Activated CD4-positive, alpha-beta T cell treated with anti-CD3 and anti-CD28 coated beads, Interleukin-2, amount 10 ng/mL, durations not matched to agents 24 days and 14 days (primary cell): ENCODE data around the gene HSPA4L. TPM values are rescaled to one million over a fixed set of nuclear protein-coding genes. Genes with fewer than 3 reads are reported as not detected.

Source experiments
- DNase-seq: peaks from one replicate; pipeline ENCODE4 v3.0.0; 2022
- H3K27ac Mint-ChIP-seq: one replicate; pipeline ENCODE4 v1.8.0; 2022; ENCODE audit warnings: mild to moderate bottlenecking, mixed read lengths
- H3K27me3 Mint-ChIP-seq: one replicate; pipeline ENCODE4 v1.8.0; 2022; ENCODE audit warnings: mixed read lengths
- H3K36me3 Mint-ChIP-seq: one replicate; pipeline ENCODE4 v1.8.0; 2022; ENCODE audit warnings: low read depth, mild to moderate bottlenecking, mixed read lengths
- H3K4me1 Mint-ChIP-seq: one replicate; pipeline ENCODE4 v1.8.0; 2021; ENCODE audit warnings: mixed read lengths
- H3K4me3 Mint-ChIP-seq: one replicate; pipeline ENCODE4 v1.8.0; 2022; ENCODE audit warnings: mild to moderate bottlenecking, moderate library complexity, mixed read lengths
- H3K9me3 Mint-ChIP-seq: one replicate; pipeline ENCODE4 v1.8.0; 2021; ENCODE audit warnings: mixed read lengths
- intact Hi-C: fragments of 100-400 bp; cut with micrococcal nuclease; formaldehyde crosslinking; loops from one replicate; pipeline ENCODE4 v1.15.1; 2023
- total RNA-seq: library from RNA; stranded (reverse); gene quantifications from 2 replicates; pipeline ENCODE4 v1.2.3, GENCODE V29; 2022

The HSPA4L gene
- total RNA-seq, 1 donor from 2014 or later: 1.7 TPM

- no peak overlapping the region for H3K27ac Mint-ChIP-seq
- peaks cover 13% of the 10 kb centered on the region for H3K9me3 Mint-ChIP-seq
- no peak overlapping the region for H3K4me3 Mint-ChIP-seq
- intact Hi-C loops: no loop called here
- DNase-seq: no peak
- H3K27me3 Mint-ChIP-seq: no peaks in the 10 kb centered on the region
- H3K4me1 Mint-ChIP-seq: no peaks in the 10 kb centered on the region
- no peaks in the 10 kb centered on the region for H3K36me3 Mint-ChIP-seq
Observed at GRCh38 chr4:127857641-127858040, 75.5 kb downstream of the HSPA4L start.

- no peak overlapping the region for H3K27ac Mint-ChIP-seq
- no peaks in the 10 kb centered on the region for H3K36me3 Mint-ChIP-seq
- intact Hi-C loops: no loop called here
Observed at GRCh38 chr4:127868196-127868595, 86.1 kb downstream of the HSPA4L start.

GRCh38 chr4:127870281-127870680, 88.2 kb downstream of the HSPA4L start:
- H3K27ac Mint-ChIP-seq: no peak overlapping the region
- no peak overlapping the region for H3K4me3 Mint-ChIP-seq
- H3K9me3 Mint-ChIP-seq: no peaks in the 10 kb centered on the region
- peaks cover 5% of the 10 kb centered on the region for H3K4me1 Mint-ChIP-seq
- no peaks in the 10 kb centered on the region for H3K27me3 Mint-ChIP-seq
- peaks cover 1% of the 10 kb centered on the region for H3K36me3 Mint-ChIP-seq
- intact Hi-C loops: loop anchor here (1.0 kb wide), 1 partner anchor 10 kb away; the partner anchor contains the start of gene PLK4
- no peak for DNase-seq

More at GRCh38 chr4:127868196-127868595, 86.1 kb downstream of the HSPA4L start:
- no peak for DNase-seq
- Mint-ChIP-seq H3K9me3 (peaks cover 3% of the 10 kb centered on the region), H3K4me3 (no peak overlapping the region), H3K4me1 (peaks cover 5% of the 10 kb centered on the region), H3K27me3 (no peaks in the 10 kb centered on the region)

DNA sequence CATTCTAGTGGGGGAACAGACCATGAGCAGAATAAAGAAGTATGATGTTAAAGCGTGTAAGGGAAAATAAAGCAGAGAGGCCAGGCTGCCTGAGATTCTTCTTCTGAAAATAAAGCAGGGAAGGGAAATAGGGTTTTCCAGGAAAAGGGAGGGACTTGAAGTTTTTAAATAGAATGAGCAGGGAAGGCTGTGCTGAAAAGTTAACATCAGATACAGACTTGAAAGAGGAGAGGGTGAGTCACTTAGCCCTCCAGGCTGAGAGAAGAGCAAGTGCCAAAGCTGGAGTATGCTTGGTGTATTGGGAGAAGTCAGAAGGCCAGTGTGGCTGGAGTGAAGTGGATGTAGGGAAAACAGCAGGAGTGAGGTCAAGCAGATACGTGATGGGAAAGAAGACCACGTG, 88.6 kb downstream of the HSPA4L start:
- no peak for DNase-seq
- H3K27ac Mint-ChIP-seq: no peak overlapping the region
- H3K9me3 Mint-ChIP-seq: no peaks in the 10 kb centered on the region
- no peaks in the 10 kb centered on the region for H3K27me3 Mint-ChIP-seq
- intact Hi-C loops: loop anchor here (1.0 kb wide), 1 partner anchor 10 kb away; the partner anchor contains the start of gene PLK4
- H3K4me3 Mint-ChIP-seq: no peak overlapping the region
- peaks cover 5% of the 10 kb centered on the region for H3K4me1 Mint-ChIP-seq
- H3K36me3 Mint-ChIP-seq: peaks cover 2% of the 10 kb centered on the region

DNA sequence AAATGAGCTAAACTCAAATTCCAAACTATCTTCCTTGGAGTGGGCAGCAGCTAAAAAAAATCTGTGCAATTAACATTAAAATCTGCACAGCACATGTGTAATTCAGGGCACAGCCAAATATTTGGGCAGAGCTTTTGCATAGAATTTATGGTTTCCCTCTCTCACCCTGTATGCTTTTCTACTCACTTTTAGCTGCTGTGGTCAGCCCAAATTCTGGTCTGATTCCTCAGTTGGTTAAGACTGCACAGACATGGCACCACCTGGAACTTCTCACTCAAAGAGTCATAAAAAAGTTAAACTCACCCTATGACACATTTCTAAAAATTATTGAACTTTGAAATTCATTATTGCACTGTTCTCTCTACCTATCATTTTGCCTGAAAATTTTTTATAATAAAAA, 93.7 kb downstream of the HSPA4L start:
- intact Hi-C loops: no loop called here
- Mint-ChIP-seq H3K27ac (no peak overlapping the region), H3K36me3 (peaks cover 7% of the 10 kb centered on the region), H3K9me3 (no peaks in the 10 kb centered on the region), H3K27me3 (peaks cover 2% of the 10 kb centered on the region), H3K4me3 (no peak overlapping the region), H3K4me1 (peaks cover 15% of the 10 kb centered on the region)
- no peak for DNase-seq

DNA sequence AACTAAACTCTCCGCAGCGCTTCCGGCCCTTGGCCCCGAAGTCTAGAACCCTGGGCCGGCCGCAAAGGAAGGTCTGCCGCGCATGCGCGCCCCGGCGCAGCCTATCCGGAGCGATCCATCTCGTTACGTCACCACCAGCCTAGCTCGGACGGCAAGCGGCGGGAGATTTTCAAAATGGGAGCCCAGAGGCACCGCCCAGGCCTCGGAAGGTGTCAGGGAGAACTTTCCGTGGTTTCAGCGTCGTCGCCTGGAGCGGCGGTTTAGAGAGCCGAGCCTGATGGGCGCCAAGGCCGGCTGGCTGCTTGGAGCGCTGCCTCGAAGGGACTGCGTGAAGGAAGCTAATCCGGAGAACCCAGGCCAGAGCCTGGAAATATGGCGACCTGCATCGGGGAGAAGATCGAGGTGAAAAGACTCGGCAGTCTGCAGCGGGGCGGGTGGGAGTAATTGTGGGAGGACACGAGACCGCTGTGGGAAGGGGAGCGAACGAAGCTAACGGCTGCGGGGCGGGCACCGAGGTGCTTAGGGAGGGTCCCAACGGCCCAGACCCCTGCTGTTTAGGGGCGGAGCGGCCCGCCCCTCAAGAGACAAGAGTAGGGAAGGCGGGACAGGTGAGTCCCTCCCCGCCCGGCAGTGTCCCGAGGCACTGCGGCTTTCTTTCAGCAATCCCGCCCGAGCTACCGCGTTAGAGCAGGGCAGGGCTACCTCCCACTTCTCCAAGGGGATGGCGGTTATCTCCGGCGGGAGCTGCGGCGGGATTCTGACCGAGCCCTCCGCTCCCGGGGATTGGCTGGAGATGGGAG, 98.8 kb downstream of the HSPA4L start, which contains the start of gene PLK4:
TSS of gene PLK4 (plus strand) at position 131 of the 800 bp plus-strand sequence. CDS start at position 373, 242 bp downstream.
- Mint-ChIP-seq H3K27me3 (peaks cover 2% of the 10 kb centered on the region), H3K4me1 (peaks cover 25% of the 10 kb centered on the region), H3K27ac (peak within 1 kb of the TSS; percentile 93), H3K4me3 (peak within 1 kb of the TSS; percentile 97), H3K36me3 (peaks cover 20% of the 10 kb centered on the region), H3K9me3 (no peaks in the 10 kb centered on the region)
- intact Hi-C loops: loop anchor here (1.0 to 2.0 kb wide), 7 partner anchors 11 to 1212 kb away; partner anchors contain the start of genes ABHD18, HSPA4L, LARP1B and MFSD8
- peak; percentile 99 for DNase-seq

GRCh38 chr4:127881563-127881864, 99.4 kb downstream of the HSPA4L start:
- H3K4me1 Mint-ChIP-seq: peaks cover 29% of the 10 kb centered on the region
- H3K27me3 Mint-ChIP-seq: peaks cover 2% of the 10 kb centered on the region
- peak overlapping the region; percentile 93 for H3K27ac Mint-ChIP-seq
- peak overlapping the region; percentile 97 for H3K4me3 Mint-ChIP-seq
- DNase-seq: no peak
- H3K36me3 Mint-ChIP-seq: peaks cover 26% of the 10 kb centered on the region
- H3K9me3 Mint-ChIP-seq: no peaks in the 10 kb centered on the region
- intact Hi-C loops: loop anchor here (2.0 kb wide), 1 partner anchor 929 kb away; no protein-coding TSS in a partner anchor

GRCh38 chr4:127888559-127888958, 106.4 kb downstream of the HSPA4L start:
- intact Hi-C loops: no loop called here
- H3K27me3 Mint-ChIP-seq: no peaks in the 10 kb centered on the region
- no peak for DNase-seq
- H3K36me3 Mint-ChIP-seq: peaks cover 47% of the 10 kb centered on the region
- no peak overlapping the region for H3K27ac Mint-ChIP-seq
- no peak overlapping the region for H3K4me3 Mint-ChIP-seq
- no peaks in the 10 kb centered on the region for H3K9me3 Mint-ChIP-seq
- H3K4me1 Mint-ChIP-seq: peaks cover 24% of the 10 kb centered on the region

DNA sequence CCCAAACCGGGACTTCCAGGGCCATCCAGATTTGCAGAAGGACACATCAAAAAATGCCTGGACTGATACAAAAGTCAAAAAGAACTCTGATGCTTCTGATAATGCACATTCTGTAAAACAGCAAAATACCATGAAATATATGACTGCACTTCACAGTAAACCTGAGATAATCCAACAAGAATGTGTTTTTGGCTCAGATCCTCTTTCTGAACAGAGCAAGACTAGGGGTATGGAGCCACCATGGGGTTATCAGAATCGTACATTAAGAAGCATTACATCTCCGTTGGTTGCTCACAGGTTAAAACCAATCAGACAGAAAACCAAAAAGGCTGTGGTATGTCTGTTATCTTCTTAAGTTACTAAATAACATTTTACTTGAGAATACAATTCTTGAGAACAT, 107.8 kb downstream of the HSPA4L start:
- DNase-seq: no peak
- Mint-ChIP-seq H3K27ac (no peak overlapping the region), H3K9me3 (no peaks in the 10 kb centered on the region), H3K4me1 (peaks cover 24% of the 10 kb centered on the region), H3K36me3 (peaks cover 49% of the 10 kb centered on the region), H3K27me3 (no peaks in the 10 kb centered on the region), H3K4me3 (no peak overlapping the region)
- intact Hi-C loops: no loop called here

Other genes starting within 250 kb of the HSPA4L start
- gene INTU, start 149.4 kb upstream of the HSPA4L start, total RNA-seq: not detected in 2 replicates
- gene SLC25A31, start 51.9 kb upstream of the HSPA4L start, total RNA-seq: not detected in 2 replicates
- 44.5 and 44.7 TPM in 2 replicates for gene PLK4, start 98.6 kb downstream of the HSPA4L start, total RNA-seq
- 21.5 and 21.8 TPM in 2 replicates for gene MFSD8, start 182.9 kb downstream of the HSPA4L start, total RNA-seq
- gene ABHD18, start 183.1 kb downstream of the HSPA4L start, total RNA-seq: 17.3 and 18.5 TPM in 2 replicates